Mammary epithelial cell (primary cell): ENCODE data around the gene ADAM12.

ENCODE experiments used
- CTCF ChIP-seq, 2 donors: IDR thresholded peaks in 1 of 2; conservative IDR thresholded peaks in 1 of 2; 2 replicates each; pipeline ENCODE4 v1.5.1; 2011 to 2012; ENCODE audit warnings: inconsistent platforms in 2 of 2, low read length in 2 of 2, mild to moderate bottlenecking in 2 of 2, control low read depth in 1 of 2, low read depth in 1 of 2; ENCODE audit not compliant: insufficient read depth in 1 of 2; ENCODE audit errors: extremely low read depth in 1 of 2
- EZH2 ChIP-seq: IDR thresholded peaks from 2 replicates; pipeline ENCODE4 v1.6.1; 2012; ENCODE audit warnings: low read length, inconsistent platforms, borderline replicate concordance

GRCh38 chr10:126135177-126135576, 253.1 kb downstream of the ADAM12 start:
- no peak for TF ChIP-seq CTCF (conservative IDR thresholded peaks at IDR 0.05 in 1 of 2, IDR thresholded peaks at IDR 0.05 in 1 of 2; ENCODE audit: extremely low read depth in 1 of 2, insufficient read depth in 1 of 2, low read depth in 1 of 2, low read length in 2 of 2)
- TF ChIP-seq EZH2, result no peak
